PC-3 (cell line): Measurements from ENCODE around the gene CLIC4. TPM values are rescaled to one million over a fixed set of nuclear protein-coding genes. Genes with fewer than 3 reads are reported as not detected.
"Not testable (repeated sequence)": the region's sequence is repeated elsewhere in the genome, so short reads cannot be mapped to it uniquely, and the experiment has no call there.

ENCODE experiments used
- ATAC-seq: fragments of 200-7000 bp; cut with Tn5 transposase; 2 replicates; pipeline ENCODE4 v1.9.1; 2020; ENCODE audit warnings: mild to moderate bottlenecking, moderate library complexity
- BruUV-seq: library from RNA; stranded (reverse); fragments of 400-500 nt; replicated peaks from 2 replicates; lab custom pipeline; 2021; lab: Mats Ljungman, UMichigan
- CTCF ChIA-PET: fragments of 300-600 bp; sonication (Branson Sonifier 250); formaldehyde crosslinking; loops from one replicate; lab custom pipeline; 2022; ENCODE audit warnings: antibody characterized with exemption; lab: Charles Lee
- POLR2A ChIA-PET: fragments of 300-600 bp; sonication (Branson Sonifier 250); formaldehyde crosslinking; loops from one replicate; lab custom pipeline; 2022; ENCODE audit warnings: antibody characterized with exemption; ENCODE audit not compliant: unreplicated experiment; lab: Charles Lee
- DNase-seq: peaks from one replicate; pipeline ENCODE4 v3.0.0-alpha.2; 2015
- H2AFZ ChIP-seq: fragments of 300-600 bp; sonication (generic); 2 replicates; pipeline ENCODE4 v1.6.0; 2016; ENCODE audit warnings: antibody characterized with exemption, low read length
- H3F3A ChIP-seq: fragments of 300-600 bp; sonication (generic); one replicate; pipeline ENCODE4 v1.6.0; 2017; ENCODE audit warnings: antibody characterized with exemption, low read length, control low read depth, mild to moderate bottlenecking; ENCODE audit not compliant: unreplicated experiment
- H3K27ac ChIP-seq: fragments of 300-600 bp; sonication (generic); 2 replicates; pipeline ENCODE4 v1.5.1; 2016; ENCODE audit warnings: mild to moderate bottlenecking, low read length
- H3K27me3 ChIP-seq: fragments of 300-600 bp; sonication (generic); 2 replicates; pipeline ENCODE4 v1.6.1; 2016; ENCODE audit warnings: low read length, mixed read lengths
- H3K36me3 ChIP-seq: fragments of 300-600 bp; sonication (generic); 2 replicates; pipeline ENCODE4 v1.6.1; 2016; ENCODE audit warnings: low read depth, mixed run types, low read length, mixed read lengths
- H3K4me1 ChIP-seq: fragments of 300-600 bp; sonication (generic); 2 replicates; pipeline ENCODE4 v1.5.1; 2016; ENCODE audit warnings: low read length; ENCODE audit not compliant: insufficient read depth
- H3K4me2 ChIP-seq: fragments of 300-600 bp; sonication (generic); 2 replicates; pipeline ENCODE4 v1.6.0; 2016; ENCODE audit warnings: low read length
- H3K4me3 ChIP-seq: fragments of 300-600 bp; sonication (generic); 2 replicates; pipeline ENCODE4 v1.5.1; 2016; ENCODE audit warnings: mild to moderate bottlenecking, low read length, mixed read lengths
- H3K79me2 ChIP-seq: fragments of 300-600 bp; sonication (generic); 2 replicates; pipeline ENCODE4 v1.6.1; 2017; ENCODE audit warnings: low read length, mixed read lengths
- H3K9ac ChIP-seq: fragments of 300-600 bp; sonication (generic); 2 replicates; pipeline ENCODE4 v1.6.0; 2016; ENCODE audit warnings: mild to moderate bottlenecking, low read length
- H3K9me2 ChIP-seq: fragments of 300-600 bp; sonication (generic); replicated peaks from 2 replicates; pipeline ENCODE4 v1.6.1; 2016; ENCODE audit warnings: mixed run types, low read length, mixed read lengths
- H3K9me3 ChIP-seq: fragments of 300-600 bp; sonication (generic); 2 replicates; pipeline ENCODE4 v1.6.1; 2016; ENCODE audit warnings: low read length, mixed read lengths
- H4K20me1 ChIP-seq: fragments of 300-600 bp; sonication (generic); 2 replicates; pipeline ENCODE4 v1.6.1; 2016; ENCODE audit warnings: low read length, mixed read lengths
- CTCF ChIP-seq: fragments of 300-600 bp; sonication (generic); conservative IDR thresholded peaks from 2 replicates; pipeline ENCODE4 v1.5.1; 2017; ENCODE audit warnings: antibody characterized with exemption, low read depth, mild to moderate bottlenecking, low read length
- EZH2 ChIP-seq: fragments of 300-600 bp; sonication (generic); IDR thresholded peaks from one replicate; pipeline ENCODE4 v1.6.1; 2017; ENCODE audit warnings: antibody characterized with exemption, mild to moderate bottlenecking, low read length; ENCODE audit not compliant: unreplicated experiment
- EZH2phosphoT487 ChIP-seq: fragments of 300-600 bp; sonication (generic); IDR thresholded peaks from 2 replicates; pipeline ENCODE4 v1.6.1; 2018; ENCODE audit warnings: mild to moderate bottlenecking, antibody characterized with exemption, low read length, borderline replicate concordance
- intact Hi-C: fragments of 100-400 bp; cut with micrococcal nuclease; formaldehyde crosslinking; loops from 2 replicates; pipeline ENCODE4 v1.9.0; 2023
- total RNA-seq: library from RNA; depleted of rRNA; stranded (reverse); fragments of >200 nt; gene quantifications from 2 replicates; pipeline ENCODE4 v1.2.3, GENCODE V29; 2014

Gene CLIC4
- total RNA-seq, 1 experiment from 2014 or later, result 57.6 TPM

- Histone ChIP-seq H3K9me3 (no peaks in the 10 kb centered on the region), H3K79me2 (no peaks in the 10 kb centered on the region), H4K20me1 (no peaks in the 10 kb centered on the region), H3F3A (no peaks in the 10 kb centered on the region), H3K4me2 (no peak overlapping the region), H3K36me3 (no peaks in the 10 kb centered on the region), H3K9me2 (no peaks in the 10 kb centered on the region), H3K27me3 (no peaks in the 10 kb centered on the region), H3K9ac (no peak overlapping the region), H3K4me1 (peaks cover 7% of the 10 kb centered on the region; the same call in 1 of the 2 replicates), H2AFZ (no peak overlapping the region), H3K27ac (no peak overlapping the region), H3K4me3 (no peak overlapping the region)
- POLR2A ChIA-PET, result no interaction called here
- TF ChIP-seq EZH2phosphoT487, result no peak
- TF ChIP-seq EZH2, result no peak
- TF ChIP-seq CTCF, result no peak
- CTCF ChIA-PET, result interaction anchor here (0.9 kb wide), 1 partner anchor 122 kb away, joined by 5 read pairs; no protein-coding TSS in a partner anchor
- ATAC-seq (peak; percentile 66), DNase-seq (peak; percentile 58)
- intact Hi-C loops, result no loop called here
- no TSS peak for BruUV-seq
These were observed 60.5 kb downstream of the CLIC4 start for GRCh38 chr1:24805534-24806301.

DNA sequence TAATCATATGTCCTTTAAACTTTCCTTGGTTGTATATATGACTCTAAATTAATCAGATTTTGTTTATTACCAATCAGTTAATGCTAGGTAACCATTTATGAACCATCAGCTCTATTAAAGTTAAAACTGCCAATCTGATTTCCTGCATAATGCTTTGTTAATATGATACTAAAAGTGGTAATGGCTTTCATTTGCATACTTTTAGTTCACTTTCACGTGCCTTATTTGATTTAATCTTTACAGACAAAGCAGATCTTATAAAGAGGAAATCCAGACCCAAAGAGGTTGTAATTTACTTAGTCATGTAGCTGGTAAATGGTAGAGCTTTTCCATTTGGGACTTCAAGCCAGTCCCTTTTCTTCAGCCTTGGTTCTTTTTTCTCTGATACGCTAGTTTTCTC is 61.3 kb downstream of the CLIC4 start:
- H3K27ac ChIP-seq, result no peak overlapping the region
- H3K9ac ChIP-seq, result no peak overlapping the region
- no peaks in the 10 kb centered on the region for H3K9me3 ChIP-seq
- CTCF ChIA-PET, result interaction anchor here (0.9 kb wide), 1 partner anchor 123 kb away, joined by 5 read pairs; no protein-coding TSS in a partner anchor
- no TSS peak for BruUV-seq
- H3K79me2 ChIP-seq, result no peaks in the 10 kb centered on the region
- H2AFZ ChIP-seq, result no peak overlapping the region
- H3K36me3 ChIP-seq, result no peaks in the 10 kb centered on the region
- intact Hi-C loops, result no loop called here
- POLR2A ChIA-PET, result no interaction called here
- no peaks in the 10 kb centered on the region for H3K9me2 ChIP-seq
- no peaks in the 10 kb centered on the region for H3K27me3 ChIP-seq
- DNase-seq (no peak), ATAC-seq (no peak)
- TF ChIP-seq CTCF (no peak), EZH2phosphoT487 (no peak)
- H3K4me1 ChIP-seq, result peaks cover 7% of the 10 kb centered on the region; the same call in 1 of the 2 replicates
- no peak overlapping the region for H3K4me3 ChIP-seq
- H3F3A ChIP-seq, result no peaks in the 10 kb centered on the region
- no peak overlapping the region for H3K4me2 ChIP-seq
- no peaks in the 10 kb centered on the region for H4K20me1 ChIP-seq

- H3K4me2 ChIP-seq, H3K27me3 ChIP-seq, H2AFZ ChIP-seq, ATAC-seq, BruUV-seq, H4K20me1 ChIP-seq, H3K4me1 ChIP-seq, H3K9me3 ChIP-seq, H3K9me2 ChIP-seq, intact Hi-C loops, H3K36me3 ChIP-seq, H3K4me3 ChIP-seq, CTCF ChIA-PET, POLR2A ChIA-PET, H3F3A ChIP-seq, H3K79me2 ChIP-seq, H3K9ac ChIP-seq, DNase-seq, H3K27ac ChIP-seq: not testable (repeated sequence)
These were observed 66.2 kb downstream of the CLIC4 start for GRCh38 chr1:24811494-24811893.

- BruUV-seq, H3K4me1 ChIP-seq, H3K36me3 ChIP-seq, H3F3A ChIP-seq, DNase-seq, POLR2A ChIA-PET, ATAC-seq, CTCF ChIA-PET, H3K9me3 ChIP-seq, H4K20me1 ChIP-seq, H3K4me3 ChIP-seq, H3K4me2 ChIP-seq, H3K9ac ChIP-seq, H3K27me3 ChIP-seq, H2AFZ ChIP-seq, H3K79me2 ChIP-seq, H3K9me2 ChIP-seq, H3K27ac ChIP-seq: not testable (repeated sequence)
- intact Hi-C loops, result loop anchor here (10.0 kb wide), 1 partner anchor 45 kb away; no protein-coding TSS in a partner anchor
These were observed 75.0 kb downstream of the CLIC4 start for GRCh38 chr1:24820221-24820620.
